Bone marrow (tissue), 2 donors: ENCODE results near the gene PCYOX1L.

Experiments used
- DNase-seq, 2 donors: peaks; one replicate each; lab custom pipeline; 2025; lab: John Stamatoyannopoulos, UW

The PCYOX1L gene

DNA sequence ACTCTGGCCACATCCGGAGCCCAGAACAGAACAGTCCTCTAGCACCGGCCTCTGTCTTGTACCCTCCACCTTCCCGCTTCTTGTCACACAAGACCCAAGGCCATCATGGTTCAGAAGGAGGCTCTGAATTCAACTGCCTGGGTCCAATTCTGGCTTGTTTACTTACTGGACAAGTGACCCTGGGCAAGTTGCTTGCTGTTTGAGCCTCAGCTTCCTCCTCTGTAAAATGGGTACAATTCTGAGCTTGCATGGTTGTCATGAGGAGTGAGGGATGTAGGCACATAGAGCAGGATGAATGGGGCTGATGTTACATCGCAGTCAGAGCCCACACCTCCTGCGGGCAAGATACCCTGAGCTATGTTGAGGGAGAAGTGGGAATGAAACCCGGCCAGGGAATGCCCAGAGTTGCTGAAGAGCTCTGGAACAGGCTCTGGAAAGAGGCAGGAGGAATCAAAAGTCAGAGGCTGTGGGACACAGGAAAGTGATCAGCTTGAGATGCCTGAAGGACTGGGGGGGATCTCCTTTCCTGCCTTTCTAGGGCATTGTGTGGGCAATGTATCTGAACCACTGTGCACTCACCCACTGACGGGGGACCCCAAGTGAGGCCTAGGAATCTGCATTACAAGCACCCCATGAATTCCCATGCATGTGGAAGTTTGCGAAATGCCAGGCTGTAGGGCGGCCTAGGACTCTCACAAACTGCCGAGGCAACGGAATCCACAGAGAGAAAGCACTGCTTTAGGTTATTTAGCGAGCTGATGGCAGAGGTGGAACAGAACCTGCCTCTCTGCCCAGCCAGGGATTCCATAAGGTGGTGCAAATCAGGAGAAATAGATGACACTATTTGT lies 50.6 kb downstream of the PCYOX1L start:
- no peak for DNase-seq

DNA sequence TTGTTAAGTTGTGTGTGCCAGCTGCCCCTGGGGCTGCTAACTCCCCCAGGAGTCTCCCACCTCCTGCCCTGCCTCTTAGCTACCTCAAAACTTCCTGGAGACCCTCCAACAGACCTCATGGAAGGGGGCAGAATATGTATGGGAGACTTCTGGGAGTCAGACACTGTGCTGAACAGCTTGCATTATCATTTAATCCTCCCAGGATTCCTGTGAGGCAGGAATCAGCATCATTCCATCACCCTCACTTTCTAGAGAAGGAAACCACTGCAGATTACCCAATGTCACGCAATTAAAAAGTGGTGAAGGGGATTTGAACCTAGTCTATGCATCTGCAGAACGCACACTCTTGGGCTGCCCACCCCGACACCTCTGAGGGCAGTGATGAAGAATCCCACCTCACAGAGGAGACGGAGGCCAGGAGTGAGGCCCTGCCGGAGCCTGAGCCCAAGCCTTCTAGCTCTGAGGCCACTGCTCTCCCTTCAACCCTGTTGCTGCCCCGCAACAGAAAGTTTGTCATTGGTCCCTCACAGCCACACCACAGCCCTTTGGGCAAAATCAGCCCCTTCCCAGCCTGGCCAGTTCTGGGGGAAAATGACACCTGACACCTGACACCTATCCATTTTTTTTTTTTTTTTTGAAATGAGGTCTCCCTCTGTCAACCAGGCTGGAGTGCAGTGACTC lies 51.6 kb downstream of the PCYOX1L start:
- no peak for DNase-seq

DNA sequence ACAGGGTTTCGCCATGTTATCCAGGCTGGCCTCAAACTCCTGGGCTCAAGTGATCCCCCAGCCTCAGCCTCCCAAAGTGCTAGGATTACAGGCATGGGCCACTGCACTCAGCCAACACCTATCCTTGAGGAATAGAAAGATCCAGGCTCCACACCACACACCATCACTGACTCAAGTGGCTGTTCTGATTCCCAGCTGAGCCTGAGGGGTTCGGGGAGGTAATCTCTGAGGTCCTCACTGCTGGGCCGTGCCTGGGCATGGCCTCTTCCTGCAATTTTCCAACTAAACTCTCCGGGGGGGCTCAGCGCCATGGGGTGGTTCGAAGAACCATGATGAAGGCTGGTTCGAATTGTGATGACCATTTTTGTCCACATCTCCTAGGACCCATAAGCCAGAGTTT lies 52.2 kb downstream of the PCYOX1L start:
- no peak for DNase-seq

- no peak for DNase-seq
Measured at GRCh38 chr5:149410721-149411432, 53.0 kb downstream of the PCYOX1L start.

- DNase-seq: no peak
Measured at GRCh38 chr5:149411738-149412519, 54.1 kb downstream of the PCYOX1L start.

- no peak for DNase-seq
Measured at GRCh38 chr5:149412783-149413476, 55.1 kb downstream of the PCYOX1L start.

GRCh38 chr5:149413477-149414210 lies 55.8 kb downstream of the PCYOX1L start:
- no peak for DNase-seq

DNA sequence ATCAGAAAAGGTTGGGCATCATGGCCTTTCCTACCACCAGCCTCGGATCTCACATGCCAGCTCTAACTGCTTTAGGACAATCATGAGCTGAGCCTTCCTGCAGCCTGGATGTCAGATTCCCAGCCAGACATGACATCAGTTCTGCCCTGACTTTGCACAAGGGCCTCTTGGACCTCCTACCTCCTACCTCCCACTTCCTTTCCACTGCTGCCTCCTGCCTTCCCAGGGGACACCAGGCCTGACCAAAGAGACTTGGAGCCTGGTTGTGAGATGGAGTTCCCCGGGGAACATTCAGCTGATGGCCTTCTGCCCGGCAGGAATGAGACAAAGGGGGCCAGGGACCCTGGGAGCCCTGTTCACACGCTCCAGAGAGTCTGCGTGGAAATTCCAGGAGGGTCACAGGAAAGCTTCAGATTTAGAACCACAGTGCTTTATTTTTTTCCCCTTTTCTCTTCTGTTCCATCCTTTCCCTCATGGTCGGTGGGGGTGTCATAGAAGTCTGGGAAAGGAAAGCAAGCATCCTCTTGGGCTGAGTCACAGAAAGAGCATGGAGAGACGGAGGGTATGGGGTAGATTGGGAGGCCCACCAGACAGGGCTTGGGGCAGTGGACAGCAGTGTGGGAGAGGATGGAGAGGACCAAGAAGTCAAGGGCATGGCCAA lies 56.7 kb downstream of the PCYOX1L start:
- no peak for DNase-seq

GRCh38 chr5:149415066-149415967 lies 57.5 kb downstream of the PCYOX1L start:
- no peak for DNase-seq

DNA sequence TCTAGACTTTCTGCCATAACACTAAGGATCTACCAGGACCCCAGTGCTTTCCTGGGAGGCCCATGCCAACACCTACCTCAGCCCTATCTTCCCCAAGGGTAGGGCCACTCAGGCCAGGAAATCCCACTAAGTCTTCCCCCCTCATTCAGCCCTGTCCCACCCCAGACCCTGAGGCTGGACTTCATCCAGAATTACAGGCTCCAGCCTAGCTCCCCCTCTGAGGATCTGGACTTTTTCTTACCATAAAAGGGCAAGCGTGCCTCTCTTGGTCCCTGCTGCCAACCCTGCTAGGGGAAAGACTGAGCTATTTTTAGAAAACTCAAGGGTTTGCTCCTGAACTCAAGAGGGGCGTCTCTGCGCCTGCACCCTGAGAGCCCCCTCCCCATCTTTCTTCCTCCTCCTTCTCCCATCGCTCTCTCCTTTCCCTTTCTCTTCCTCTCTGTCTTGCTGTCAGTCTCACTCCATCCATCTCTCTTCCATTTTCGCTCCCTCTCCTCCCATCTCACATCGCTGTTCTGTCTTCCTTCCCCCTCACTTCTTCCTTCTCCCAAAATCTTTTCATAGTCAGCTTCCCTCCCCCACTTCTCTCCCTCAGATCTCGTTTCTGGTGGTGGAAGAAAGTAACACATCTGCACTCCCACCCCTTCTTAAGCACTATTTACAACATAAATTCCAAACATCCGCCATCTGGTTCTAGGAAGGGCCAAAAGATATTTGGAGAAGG lies 59.3 kb downstream of the PCYOX1L start:
- DNase-seq: no peak

GRCh38 chr5:149417711-149418368 lies 60.0 kb downstream of the PCYOX1L start:
- DNase-seq: no peak

GRCh38 chr5:149418910-149419531 lies 61.2 kb downstream of the PCYOX1L start:
- no peak for DNase-seq
